HG02588 (cell line): ENCODE measurements around the gene TOP2A.

Experiments
- ATAC-seq: cut with Tn5 transposase; IDR thresholded peaks from one replicate; pipeline ENCODE4 v1.9.1; 2021; ENCODE audit warnings: mild to moderate bottlenecking, moderate library complexity; ENCODE audit not compliant: unreplicated experiment

Gene TOP2A

GRCh38 chr17:40361063-40361924 is 56.4 kb downstream of the TOP2A start:
- ATAC-seq = no peak

GRCh38 chr17:40360091-40360490 is 57.6 kb downstream of the TOP2A start:
- no peak for ATAC-seq

GRCh38 chr17:40358323-40359038 is 59.2 kb downstream of the TOP2A start:
- ATAC-seq = no peak

GRCh38 chr17:40356990-40357881 is 60.5 kb downstream of the TOP2A start:
- no peak for ATAC-seq

- ATAC-seq = no peak
These were observed 61.6 kb downstream of the TOP2A start for GRCh38 chr17:40355804-40356758.

GRCh38 chr17:40355123-40355803 is 62.4 kb downstream of the TOP2A start:
- ATAC-seq = no peak

- ATAC-seq = no peak
These were observed 63.2 kb downstream of the TOP2A start for GRCh38 chr17:40354221-40355122.

GRCh38 chr17:40352779-40353394 is 64.8 kb downstream of the TOP2A start:
- no peak for ATAC-seq

GRCh38 chr17:40352237-40352778 is 65.4 kb downstream of the TOP2A start:
- ATAC-seq = no peak

- ATAC-seq = no peak
These were observed 66.1 kb downstream of the TOP2A start for GRCh38 chr17:40351359-40352236.

GRCh38 chr17:40350689-40351358 is 66.9 kb downstream of the TOP2A start:
- ATAC-seq = no peak

- ATAC-seq = no peak
These were observed 67.6 kb downstream of the TOP2A start for GRCh38 chr17:40349895-40350688.

GRCh38 chr17:40349477-40349894 is 68.2 kb downstream of the TOP2A start:
- ATAC-seq = no peak

- ATAC-seq = no peak
These were observed 68.9 kb downstream of the TOP2A start for GRCh38 chr17:40348562-40349476.
